CD14-positive monocyte (primary cell): ENCODE measurements around the gene SHISA6. TPM values are rescaled to one million over a fixed set of nuclear protein-coding genes. Genes with fewer than 3 reads are reported as not detected.

Experiments used
- DNase-seq, 3 donors: peaks; one replicate each; pipeline ENCODE4 v3.0.0-alpha.2; 2011 to 2022
- H2AFZ ChIP-seq: 2 replicates; pipeline ENCODE4 v1.6.0; 2012; ENCODE audit warnings: mild to moderate bottlenecking, low read depth, low read length, inconsistent platforms; ENCODE audit not compliant: insufficient read depth, poor library complexity, severe bottlenecking
- H3K27ac ChIP-seq, 2 donors: 1 replicate in 1 of 2; 2 replicates in 1 of 2; pipeline ENCODE4 v1.5.1; 2012 to 2013; ENCODE audit warnings: low read length in 2 of 2, control low read depth in 1 of 2, inconsistent platforms in 1 of 2, low read depth in 1 of 2, mild to moderate bottlenecking in 1 of 2
- H3K27me3 ChIP-seq, 2 donors: one replicate each; pipeline versions ENCODE4 v1.6.0 to v1.6.1; 2011 to 2013; ENCODE audit warnings: low read length in 2 of 2; ENCODE audit not compliant: control insufficient read depth in 2 of 2, insufficient read depth in 2 of 2
- H3K36me3 ChIP-seq, 2 donors: replicated peaks in 1 of 2; 1 replicate in 1 of 2; 2 replicates in 1 of 2; pipeline versions ENCODE4 v1.5.1 to v1.6.1; 2012 to 2013; ENCODE audit warnings: low read length in 2 of 2, control low read depth in 1 of 2, inconsistent platforms in 1 of 2, mild to moderate bottlenecking in 1 of 2; ENCODE audit not compliant: insufficient read depth in 2 of 2, control insufficient read depth in 1 of 2
- H3K4me1 ChIP-seq, 2 donors: 1 replicate in 1 of 2; 2 replicates in 1 of 2; pipeline versions ENCODE4 v1.5.1 to v1.6.1; 2012 to 2013; ENCODE audit warnings: low read length in 2 of 2, control low read depth in 1 of 2, inconsistent platforms in 1 of 2, mild to moderate bottlenecking in 1 of 2, moderate library complexity in 1 of 2; ENCODE audit not compliant: insufficient read depth in 2 of 2, control insufficient read depth in 1 of 2
- H3K4me2 ChIP-seq: replicated peaks from 2 replicates; pipeline ENCODE3; 2012; ENCODE audit warnings: low read length, moderate library complexity, mild to moderate bottlenecking; ENCODE audit not compliant: poor library complexity, severe bottlenecking; ENCODE audit errors: extremely low read depth
- H3K4me3 ChIP-seq, 3 experiments: fragments of 200-600 bp in 1 of 3; sonication (generic) in 1 of 3; replicated peaks in 1 of 3; 1 replicate in 2 of 3; 2 replicates in 1 of 3; pipeline ENCODE4 v1.5.1; 2011 to 2013; ENCODE audit warnings: low read length in 3 of 3, mild to moderate bottlenecking in 3 of 3, control low read depth in 2 of 3, low read depth in 2 of 3, inconsistent platforms in 1 of 3, moderate library complexity in 1 of 3
- H3K79me2 ChIP-seq: 2 replicates; pipeline ENCODE4 v1.6.0; 2012; ENCODE audit warnings: mild to moderate bottlenecking, control low read depth, inconsistent platforms, low read length, moderate library complexity; ENCODE audit not compliant: insufficient read depth
- H3K9ac ChIP-seq: 2 replicates; pipeline ENCODE4 v1.6.0; 2017; ENCODE audit warnings: low read length, mild to moderate bottlenecking; ENCODE audit not compliant: insufficient read depth, poor library complexity, severe bottlenecking
- H3K9me3 ChIP-seq, 2 donors: replicated peaks in 1 of 2; 1 replicate in 1 of 2; 2 replicates in 1 of 2; pipeline versions ENCODE4 v1.5.1 to v1.6.1; 2012 to 2013; ENCODE audit warnings: low read length in 2 of 2, control low read depth in 1 of 2; ENCODE audit not compliant: control insufficient read depth in 1 of 2, insufficient read depth in 1 of 2
- H4K20me1 ChIP-seq: 2 replicates; pipeline ENCODE4 v1.6.0; 2012; ENCODE audit warnings: mild to moderate bottlenecking, low read length, control low read depth, moderate library complexity; ENCODE audit not compliant: insufficient read depth
- H3K27ac Mint-ChIP-seq, 7 donors: one replicate each; pipeline ENCODE4 v1.8.0; 2020; ENCODE audit warnings: mild to moderate bottlenecking in 7 of 7, mixed read lengths in 7 of 7, moderate library complexity in 6 of 7, inconsistent platforms in 2 of 7
- H3K27me3 Mint-ChIP-seq, 3 donors: one replicate each; pipeline ENCODE4 v1.8.0; 2021 to 2022; ENCODE audit warnings: low read depth in 3 of 3, mild to moderate bottlenecking in 3 of 3, mixed read lengths in 3 of 3, moderate library complexity in 3 of 3, inconsistent platforms in 1 of 3
- H3K36me3 Mint-ChIP-seq, 2 donors: one replicate each; pipeline ENCODE4 v1.8.0; 2020; ENCODE audit warnings: mixed read lengths in 2 of 2, inconsistent platforms in 1 of 2, mild to moderate bottlenecking in 1 of 2
- H3K4me1 Mint-ChIP-seq: one replicate; pipeline ENCODE4 v1.8.0; 2020; ENCODE audit warnings: mild to moderate bottlenecking, mixed read lengths
- H3K4me3 Mint-ChIP-seq, 2 donors: one replicate each; pipeline ENCODE4 v1.8.0; 2020; ENCODE audit warnings: mild to moderate bottlenecking in 2 of 2, mixed read lengths in 2 of 2, moderate library complexity in 1 of 2
- H3K9me3 Mint-ChIP-seq, 7 donors: one replicate each; pipeline ENCODE4 v1.8.0; 2020 to 2022; ENCODE audit warnings: mixed read lengths in 7 of 7, mild to moderate bottlenecking in 6 of 7, moderate library complexity in 6 of 7, inconsistent platforms in 2 of 7
- CTCF ChIP-seq: fragments of 200-600 bp; IDR thresholded peaks from one replicate; pipeline ENCODE4 v1.8.0; 2022; ENCODE audit warnings: antibody characterized with exemption, mild to moderate bottlenecking
- WGBS: methylation state at CpG from one replicate; pipeline ENCODE4 v1.1.5; 2013; ENCODE audit warnings: missing lambda C conversion rate; ENCODE audit not compliant: insufficient coverage; 5-methylcytosine and 5-hydroxymethylcytosine counted together
- intact Hi-C, 2 donors: fragments of 100-400 bp; cut with micrococcal nuclease; formaldehyde crosslinking; loops; one replicate each; pipeline versions ENCODE4 v1.15.0 to v1.15.1; 2023
- polyA plus RNA-seq, 3 donors: library from polyadenylated mRNA; depleted of rRNA in 1 of 3; unstranded in 2 of 3; stranded (reverse) in 1 of 3; fragments of 300-500 nt in 2 of 3; fragments of >200 nt in 1 of 3; fragmentation: Illumina TruSeq in 2 of 3; gene quantifications; 1 replicate in 2 of 3; 2 replicates in 1 of 3; pipeline ENCODE4 v1.2.3, GENCODE V29; 2012 to 2021

Gene SHISA6
- polyA plus RNA-seq, 3 donors: not detected

- H3K36me3 Mint-ChIP-seq: no peaks in the 10 kb centered on the region
- Histone ChIP-seq H3K79me2 (no peaks in the 10 kb centered on the region), H3K9ac (no peak overlapping the region), H3K27ac (no peak overlapping the region), H3K4me3 (no peak overlapping the region), H3K9me3 (peaks cover 23 to 24% of the 10 kb centered on the region in 2 donors), H2AFZ (no peak overlapping the region), H4K20me1 (no peaks in the 10 kb centered on the region), H3K36me3 (no peaks in the 10 kb centered on the region), H3K27me3 (no peaks in the 10 kb centered on the region), H3K4me1 (no peaks in the 10 kb centered on the region), H3K4me2 (no peak overlapping the region)
- peaks cover 11 to 27% (median 24%) of the 10 kb centered on the region in 7 donors for H3K9me3 Mint-ChIP-seq
- H3K4me1 Mint-ChIP-seq: no peaks in the 10 kb centered on the region
- no peak for TF ChIP-seq CTCF
- no peak for DNase-seq
- H3K27ac Mint-ChIP-seq: no peak overlapping the region
- 80% methylated on average over 1 of the region's 3 CpGs for WGBS
- H3K4me3 Mint-ChIP-seq: no peak overlapping the region
- intact Hi-C loops: no loop called here
- peaks cover 0 to 3% (median 0%) of the 10 kb centered on the region in 3 donors for H3K27me3 Mint-ChIP-seq
Measured at GRCh38 chr17:11580677-11581076, 339.7 kb downstream of the SHISA6 start.

- Mint-ChIP-seq H3K4me3 (no peak overlapping the region), H3K9me3 (peaks cover 12 to 30% (median 23%) of the 10 kb centered on the region in 7 donors), H3K36me3 (no peaks in the 10 kb centered on the region), H3K4me1 (no peaks in the 10 kb centered on the region), H3K27ac (no peak overlapping the region), H3K27me3 (peaks cover 0 to 4% (median 0%) of the 10 kb centered on the region in 3 donors)
- no peak overlapping the region for H3K4me2 ChIP-seq
- WGBS: 94% methylated on average over 4 of the region's 5 CpGs
- H3K36me3 ChIP-seq: no peaks in the 10 kb centered on the region
- no peaks in the 10 kb centered on the region for H4K20me1 ChIP-seq
- no peaks in the 10 kb centered on the region for H3K27me3 ChIP-seq
- peaks cover 23 to 24% of the 10 kb centered on the region in 2 donors for H3K9me3 ChIP-seq
- no peak for DNase-seq
- H2AFZ ChIP-seq: no peak overlapping the region
- H3K4me3 ChIP-seq: no peak overlapping the region
- intact Hi-C loops: no loop called here
- H3K9ac ChIP-seq: no peak overlapping the region
- no peaks in the 10 kb centered on the region for H3K4me1 ChIP-seq
- no peak for TF ChIP-seq CTCF
- H3K27ac ChIP-seq: no peak overlapping the region
- no peaks in the 10 kb centered on the region for H3K79me2 ChIP-seq
Measured at GRCh38 chr17:11582217-11582616, 341.2 kb downstream of the SHISA6 start.
